ENCODE data around the gene KAT7. TPM values are rescaled to one million over a fixed set of nuclear protein-coding genes. Genes with fewer than 3 reads are reported as not detected.
A peak's percentile ranks its signal among the peaks of the same experiment; 100 is the strongest.

KAT7 gene
- total RNA-seq, 3 donors from 2014 or later (not counting 1 experiment from before 2014, with no cell fraction given) = 195 to 231 (median 213) TPM

DNA sequence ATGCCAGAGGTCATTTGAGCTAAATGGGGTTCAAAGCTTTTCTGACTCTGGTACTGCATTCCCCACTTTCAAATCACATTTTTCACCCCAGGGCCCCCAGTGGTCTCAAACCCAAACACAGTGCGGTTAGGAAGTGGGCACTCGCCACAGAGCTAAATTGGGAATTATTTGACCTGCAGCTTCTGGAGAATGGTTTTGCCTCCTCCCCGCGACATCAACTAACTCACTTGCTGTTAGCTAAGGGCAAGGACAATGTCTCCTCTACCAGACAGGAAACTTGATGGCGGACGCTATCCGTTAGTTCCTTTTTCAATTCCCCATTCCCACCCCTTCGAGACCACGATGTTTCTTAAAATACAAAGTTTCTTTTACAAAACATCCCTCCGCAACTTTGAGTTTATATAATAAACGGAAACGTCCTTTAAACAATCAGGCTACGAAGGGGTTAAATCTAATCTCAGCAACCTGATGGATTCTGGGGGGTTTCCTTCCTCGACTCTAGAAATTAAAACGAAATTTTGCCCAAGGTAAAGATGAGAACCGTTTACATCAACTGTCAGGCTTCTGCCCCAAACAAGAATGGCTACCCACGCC is 500 bp upstream of the KAT7 start:
- TF ChIP-seq, protein P1, sequence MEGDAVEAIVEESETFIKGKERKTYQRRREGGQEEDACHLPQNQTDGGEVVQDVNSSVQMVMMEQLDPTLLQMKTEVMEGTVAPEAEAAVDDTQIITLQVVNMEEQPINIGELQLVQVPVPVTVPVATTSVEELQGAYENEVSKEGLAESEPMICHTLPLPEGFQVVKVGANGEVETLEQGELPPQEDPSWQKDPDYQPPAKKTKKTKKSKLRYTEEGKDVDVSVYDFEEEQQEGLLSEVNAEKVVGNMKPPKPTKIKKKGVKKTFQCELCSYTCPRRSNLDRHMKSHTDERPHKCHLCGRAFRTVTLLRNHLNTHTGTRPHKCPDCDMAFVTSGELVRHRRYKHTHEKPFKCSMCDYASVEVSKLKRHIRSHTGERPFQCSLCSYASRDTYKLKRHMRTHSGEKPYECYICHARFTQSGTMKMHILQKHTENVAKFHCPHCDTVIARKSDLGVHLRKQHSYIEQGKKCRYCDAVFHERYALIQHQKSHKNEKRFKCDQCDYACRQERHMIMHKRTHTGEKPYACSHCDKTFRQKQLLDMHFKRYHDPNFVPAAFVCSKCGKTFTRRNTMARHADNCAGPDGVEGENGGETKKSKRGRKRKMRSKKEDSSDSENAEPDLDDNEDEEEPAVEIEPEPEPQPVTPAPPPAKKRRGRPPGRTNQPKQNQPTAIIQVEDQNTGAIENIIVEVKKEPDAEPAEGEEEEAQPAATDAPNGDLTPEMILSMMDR (IDR thresholded peaks at IDR 0.05) = no peak
- Histone ChIP-seq H3K4me3 (ENCODE audit: low read length) (peak overlapping the region; percentile 100), H3K36me3 (ENCODE audit: control insufficient read depth, insufficient read depth, low read length) (peaks cover 16% of the 10 kb centered on the region), H3K9me3 (ENCODE audit: control insufficient read depth, insufficient read depth, low read length) (no peaks in the 10 kb centered on the region), H3K27me3 (ENCODE audit: control insufficient read depth, insufficient read depth, low read length) (no peaks in the 10 kb centered on the region), H3K4me1 (ENCODE audit: control insufficient read depth, insufficient read depth, low read length) (peaks cover 22% of the 10 kb centered on the region), H3K27ac (ENCODE audit: low read length) (peak overlapping the region; percentile 100)
- H3K4me3 Mint-ChIP-seq = peak overlapping the region; percentile 99
- H3K36me3 Mint-ChIP-seq = no peaks in the 10 kb centered on the region
- no peaks in the 10 kb centered on the region for H3K27me3 Mint-ChIP-seq (ENCODE audit: low read depth in 2 of 2)
- DNase-seq = peak in 1 of 2 donors; percentile 31
- intact Hi-C loops (cut with micrococcal nuclease) = loop anchor here (1.0 to 2.0 kb wide), 6 partner anchors 39 to 217 kb away; partner anchors contain the start of gene SPOP
- H3K27ac Mint-ChIP-seq = peak overlapping the region; percentile 99
- H3K9me3 Mint-ChIP-seq = no peaks in the 10 kb centered on the region
- 2% methylated on average over 17 of the region's 17 CpGs for WGBS (ENCODE audit: insufficient coverage)
- peak in 1 of 3 donors; percentile 1 for ATAC-seq
- peaks cover 47 to 51% of the 10 kb centered on the region in 2 donors for H3K4me1 Mint-ChIP-seq

DNA sequence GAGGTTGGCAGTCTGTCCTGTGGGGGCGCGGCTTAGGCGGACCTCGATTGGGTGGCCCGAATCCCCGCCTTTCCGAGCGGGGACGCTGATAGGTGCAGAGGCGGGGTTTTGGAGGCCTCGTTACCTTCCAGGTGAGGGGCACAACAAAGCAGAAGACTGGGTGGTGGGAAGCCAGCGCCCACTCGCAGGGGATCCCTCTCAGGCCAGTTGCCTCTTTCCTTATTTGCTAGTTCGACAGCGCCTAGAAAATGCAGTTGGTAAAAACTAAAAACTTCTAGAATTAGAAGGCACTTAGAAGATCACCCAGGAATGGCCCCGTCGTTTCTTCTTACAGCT is 730 bp downstream of the KAT7 start:
- Histone ChIP-seq H3K27ac (ENCODE audit: low read length) (peak overlapping the region; percentile 14), H3K27me3 (ENCODE audit: control insufficient read depth, insufficient read depth, low read length) (no peaks in the 10 kb centered on the region), H3K36me3 (ENCODE audit: control insufficient read depth, insufficient read depth, low read length) (peaks cover 28% of the 10 kb centered on the region), H3K4me3 (ENCODE audit: low read length) (peak overlapping the region; percentile 16), H3K9me3 (ENCODE audit: control insufficient read depth, insufficient read depth, low read length) (no peaks in the 10 kb centered on the region), H3K4me1 (ENCODE audit: control insufficient read depth, insufficient read depth, low read length) (peaks cover 25% of the 10 kb centered on the region)
- no peaks in the 10 kb centered on the region for H3K36me3 Mint-ChIP-seq
- TF ChIP-seq, protein P1 (IDR thresholded peaks at IDR 0.05) = no peak
- H3K27me3 Mint-ChIP-seq (ENCODE audit: low read depth in 2 of 2) = no peaks in the 10 kb centered on the region
- no peak for DNase-seq
- peak overlapping the region; percentile 99 for H3K27ac Mint-ChIP-seq
- 5% methylated on average over 17 of the region's 17 CpGs for WGBS (ENCODE audit: insufficient coverage)
- H3K9me3 Mint-ChIP-seq = no peaks in the 10 kb centered on the region
- intact Hi-C loops (cut with micrococcal nuclease) = loop anchor here (1.0 to 2.0 kb wide), 3 partner anchors 25 to 218 kb away; partner anchors contain the start of gene FAM117A
- peaks cover 53 to 56% of the 10 kb centered on the region in 2 donors for H3K4me1 Mint-ChIP-seq
- H3K4me3 Mint-ChIP-seq = peak overlapping the region; percentile 99
- no peak for ATAC-seq

DNA sequence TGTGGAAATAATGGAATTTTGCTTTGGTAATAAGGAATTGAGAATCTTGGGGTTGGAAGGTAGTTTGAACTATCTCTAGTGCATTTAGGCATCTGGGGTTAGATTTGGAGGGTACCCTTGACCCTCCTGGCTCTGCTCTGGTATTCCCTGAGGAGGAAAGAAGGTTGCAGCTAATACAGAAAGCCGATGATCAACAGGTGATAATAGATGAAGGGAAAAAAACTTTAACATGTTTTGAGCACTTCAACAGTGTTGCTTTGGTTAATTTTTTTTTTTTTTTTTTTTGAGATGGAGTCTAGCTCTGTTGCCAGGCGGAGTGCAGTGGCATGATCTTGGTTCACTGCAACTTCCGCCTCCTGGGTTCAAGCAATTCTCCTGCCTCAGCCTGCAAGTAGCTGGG is 4.8 kb downstream of the KAT7 start:
- Histone ChIP-seq H3K4me1 (ENCODE audit: control insufficient read depth, insufficient read depth, low read length) (peaks cover 31% of the 10 kb centered on the region), H3K36me3 (ENCODE audit: control insufficient read depth, insufficient read depth, low read length) (peaks cover 58% of the 10 kb centered on the region), H3K4me3 (ENCODE audit: low read length) (no peak overlapping the region), H3K27me3 (ENCODE audit: control insufficient read depth, insufficient read depth, low read length) (no peaks in the 10 kb centered on the region), H3K9me3 (ENCODE audit: control insufficient read depth, insufficient read depth, low read length) (no peaks in the 10 kb centered on the region), H3K27ac (ENCODE audit: low read length) (no peak overlapping the region)
- intact Hi-C loops (cut with micrococcal nuclease) = no loop called here
- H3K27me3 Mint-ChIP-seq (ENCODE audit: low read depth in 2 of 2) = no peaks in the 10 kb centered on the region
- WGBS (ENCODE audit: insufficient coverage) = 98% methylated on average over 3 of the region's 3 CpGs
- peak overlapping the region in 1 of 2 donors; percentile 74 for H3K27ac Mint-ChIP-seq
- peak overlapping the region; percentile 6 for H3K4me3 Mint-ChIP-seq
- ATAC-seq (no peak), DNase-seq (no peak)
- peaks cover 2% of the 10 kb centered on the region for H3K36me3 Mint-ChIP-seq
- no peaks in the 10 kb centered on the region for H3K9me3 Mint-ChIP-seq
- TF ChIP-seq, protein P1 (IDR thresholded peaks at IDR 0.05) = no peak
- peaks cover 65 to 69% of the 10 kb centered on the region in 2 donors for H3K4me1 Mint-ChIP-seq

DNA sequence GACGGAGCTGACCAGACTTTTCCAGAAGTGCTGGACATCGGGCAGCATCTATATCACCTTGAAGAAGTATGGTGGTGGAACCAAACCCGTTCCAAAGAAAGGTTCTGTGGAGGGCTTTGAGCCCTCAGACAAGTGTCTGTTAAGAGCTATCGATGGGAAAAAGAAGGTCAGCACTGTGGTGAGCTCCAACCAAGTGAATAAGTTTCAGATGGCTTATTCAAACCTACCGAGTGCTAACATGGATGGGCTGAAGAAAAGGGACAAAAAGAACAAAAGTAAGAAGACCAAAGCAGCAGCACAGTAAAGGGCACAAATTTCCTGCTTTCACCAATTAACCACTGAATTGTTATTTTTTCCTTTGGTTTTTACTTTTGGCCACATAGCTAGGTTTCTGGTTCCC is 6.9 kb downstream of the KAT7 start:
- H3K27me3 ChIP-seq (ENCODE audit: control insufficient read depth, insufficient read depth, low read length) = no peaks in the 10 kb centered on the region
- Mint-ChIP-seq H3K27me3 (ENCODE audit: low read depth in 2 of 2) (no peaks in the 10 kb centered on the region), H3K9me3 (no peaks in the 10 kb centered on the region), H3K27ac (peak overlapping the region; percentile 74 to 88), H3K4me1 (peaks cover 61 to 63% of the 10 kb centered on the region in 2 donors), H3K36me3 (peaks cover 9% of the 10 kb centered on the region), H3K4me3 (peak overlapping the region; percentile 75)
- DNase-seq = no peak
- H3K4me3 ChIP-seq (ENCODE audit: low read length) = no peak overlapping the region
- H3K36me3 ChIP-seq (ENCODE audit: control insufficient read depth, insufficient read depth, low read length) = peaks cover 72% of the 10 kb centered on the region
- intact Hi-C loops (cut with micrococcal nuclease) = no loop called here
- no peaks in the 10 kb centered on the region for H3K9me3 ChIP-seq (ENCODE audit: control insufficient read depth, insufficient read depth, low read length)
- TF ChIP-seq, protein P1 (IDR thresholded peaks at IDR 0.05) = no peak
- H3K4me1 ChIP-seq (ENCODE audit: control insufficient read depth, insufficient read depth, low read length) = peaks cover 29% of the 10 kb centered on the region
- ATAC-seq = peak in 2 of 3 donors; percentile 33 to 39
- WGBS (ENCODE audit: insufficient coverage) = 59% methylated on average over 5 of the region's 5 CpGs
- no peak overlapping the region for H3K27ac ChIP-seq (ENCODE audit: low read length)

Data from natural killer cell (primary cell).